Measurements from ENCODE around the gene PTRH1. TPM values are rescaled to one million over a fixed set of nuclear protein-coding genes. Genes with fewer than 3 reads are reported as not detected.
A peak's percentile ranks its signal among the peaks of the same experiment; 100 is the strongest.

PTRH1 gene
- total RNA-seq, 1 experiment from 2014 or later, result 4.3 TPM

- H3K4me1 ChIP-seq, result peaks cover 4% of the 10 kb centered on the region; the same call in 1 of the 2 replicates
- H3K27ac ChIP-seq, result no peak overlapping the region
Measured at GRCh38 chr9:127732444-127732843, 17.0 kb upstream of the PTRH1 start.

GRCh38 chr9:127731938-127732337 is 16.5 kb upstream of the PTRH1 start:
- no peak for DNase-seq
- Histone ChIP-seq H3K27ac (no peak overlapping the region), H3K36me3 (no peaks in the 10 kb centered on the region), H3K9me3 (replicated peaks) (no peaks in the 10 kb centered on the region), H3K4me1 (peaks cover 4% of the 10 kb centered on the region; the same call in 1 of the 2 replicates), H3K27me3 (peaks cover 15% of the 10 kb centered on the region; the same call in 1 of the 2 replicates), H3K4me3 (no peak overlapping the region)

More at GRCh38 chr9:127732444-127732843, 17.0 kb upstream of the PTRH1 start:
- Histone ChIP-seq H3K36me3 (no peaks in the 10 kb centered on the region), H3K4me3 (no peak overlapping the region), H3K27me3 (peaks cover 15% of the 10 kb centered on the region; the same call in 1 of the 2 replicates), H3K9me3 (replicated peaks) (no peaks in the 10 kb centered on the region)
- DNase-seq, result no peak

- peaks cover 15% of the 10 kb centered on the region; the same call in 1 of the 2 replicates for H3K27me3 ChIP-seq
- H3K4me1 ChIP-seq, result no peaks in the 10 kb centered on the region; the same call in 1 of the 2 replicates
- no peak overlapping the region for H3K27ac ChIP-seq
- H3K9me3 ChIP-seq (replicated peaks), result no peaks in the 10 kb centered on the region
- H3K4me3 ChIP-seq, result no peak overlapping the region
- no peak for DNase-seq
- no peaks in the 10 kb centered on the region for H3K36me3 ChIP-seq
Measured at GRCh38 chr9:127730799-127731410, 15.4 kb upstream of the PTRH1 start.

GRCh38 chr9:127730262-127730661 is 14.8 kb upstream of the PTRH1 start:
- no peak for DNase-seq
- Histone ChIP-seq H3K4me1 (no peaks in the 10 kb centered on the region), H3K9me3 (replicated peaks) (no peaks in the 10 kb centered on the region), H3K4me3 (no peak overlapping the region), H3K27ac (no peak overlapping the region), H3K27me3 (peaks cover 15% of the 10 kb centered on the region; the same call in 1 of the 2 replicates), H3K36me3 (no peaks in the 10 kb centered on the region)

- Histone ChIP-seq H3K4me3 (no peak overlapping the region), H3K27me3 (peaks cover 15% of the 10 kb centered on the region; the same call in 1 of the 2 replicates), H3K27ac (no peak overlapping the region), H3K9me3 (replicated peaks) (no peaks in the 10 kb centered on the region), H3K4me1 (peaks cover 5% of the 10 kb centered on the region), H3K36me3 (no peaks in the 10 kb centered on the region)
- DNase-seq, result no peak
Measured at GRCh38 chr9:127729522-127730256, 14.2 kb upstream of the PTRH1 start.

GRCh38 chr9:127728808-127729207 is 13.3 kb upstream of the PTRH1 start:
- no peak overlapping the region for H3K4me3 ChIP-seq
- H3K9me3 ChIP-seq (replicated peaks), result no peaks in the 10 kb centered on the region
- H3K27me3 ChIP-seq, result peaks cover 15% of the 10 kb centered on the region; the same call in 1 of the 2 replicates
- H3K27ac ChIP-seq, result no peak overlapping the region
- no peaks in the 10 kb centered on the region for H3K36me3 ChIP-seq
- no peak for DNase-seq
- H3K4me1 ChIP-seq, result peaks cover 8% of the 10 kb centered on the region

GRCh38 chr9:127726871-127727270 is 11.4 kb upstream of the PTRH1 start:
- Histone ChIP-seq H3K9me3 (replicated peaks) (no peaks in the 10 kb centered on the region), H3K27ac (no peak overlapping the region), H3K36me3 (no peaks in the 10 kb centered on the region), H3K27me3 (peaks cover 21% of the 10 kb centered on the region; the same call in 1 of the 2 replicates), H3K4me3 (no peak overlapping the region), H3K4me1 (peaks cover 8% of the 10 kb centered on the region)
- no peak for DNase-seq

- no peaks in the 10 kb centered on the region for H3K9me3 ChIP-seq (replicated peaks)
- DNase-seq, result peak; percentile 50 to 58
- peaks cover 15% of the 10 kb centered on the region for H3K27me3 ChIP-seq
- no peaks in the 10 kb centered on the region for H3K36me3 ChIP-seq
- peaks cover 8% of the 10 kb centered on the region for H3K4me1 ChIP-seq
- no peak overlapping the region for H3K27ac ChIP-seq
- H3K4me3 ChIP-seq, result 0 out of 2 replicates have a peak overlapping the region, but pooled peaks have one; percentile 16
Measured at GRCh38 chr9:127724012-127724411, 8.5 kb upstream of the PTRH1 start.

GRCh38 chr9:127723444-127723843 is 8.0 kb upstream of the PTRH1 start:
- Histone ChIP-seq H3K36me3 (no peaks in the 10 kb centered on the region), H3K27ac (no peak overlapping the region), H3K4me3 (no peak overlapping the region), H3K4me1 (peaks cover 8% of the 10 kb centered on the region), H3K27me3 (peaks cover 12% of the 10 kb centered on the region), H3K9me3 (replicated peaks) (no peaks in the 10 kb centered on the region)
- no peak for DNase-seq

- H3K27me3 ChIP-seq, result peaks cover 12% of the 10 kb centered on the region
- peaks cover 8% of the 10 kb centered on the region for H3K4me1 ChIP-seq
- H3K36me3 ChIP-seq, result no peaks in the 10 kb centered on the region
- no peak overlapping the region for H3K27ac ChIP-seq
- H3K4me3 ChIP-seq, result no peak overlapping the region
- no peak for DNase-seq
- H3K9me3 ChIP-seq (replicated peaks), result no peaks in the 10 kb centered on the region
Measured at GRCh38 chr9:127723013-127723412, 7.5 kb upstream of the PTRH1 start.

GRCh38 chr9:127722055-127722745 is 6.7 kb upstream of the PTRH1 start:
- Histone ChIP-seq H3K36me3 (no peaks in the 10 kb centered on the region), H3K27me3 (peaks cover 12% of the 10 kb centered on the region), H3K4me3 (no peak overlapping the region), H3K9me3 (replicated peaks) (no peaks in the 10 kb centered on the region), H3K4me1 (peaks cover 8% of the 10 kb centered on the region), H3K27ac (no peak overlapping the region)
- no peak for DNase-seq

- DNase-seq, result no peak
Measured at GRCh38 chr9:127721391-127721821, 5.9 kb upstream of the PTRH1 start.

GRCh38 chr9:127720865-127721227 is 5.4 kb upstream of the PTRH1 start:
- H3K27me3 ChIP-seq, result peaks cover 12% of the 10 kb centered on the region
- peaks cover 8% of the 10 kb centered on the region for H3K4me1 ChIP-seq
- no peak for DNase-seq
- no peaks in the 10 kb centered on the region for H3K36me3 ChIP-seq
- H3K9me3 ChIP-seq (replicated peaks), result no peaks in the 10 kb centered on the region
- no peak overlapping the region for H3K27ac ChIP-seq
- H3K4me3 ChIP-seq, result no peak overlapping the region

More at GRCh38 chr9:127721391-127721821, 5.9 kb upstream of the PTRH1 start:
- no peak overlapping the region for H3K4me3 ChIP-seq
- peaks cover 12% of the 10 kb centered on the region for H3K27me3 ChIP-seq
- no peak overlapping the region for H3K27ac ChIP-seq
- peaks cover 8% of the 10 kb centered on the region for H3K4me1 ChIP-seq
- no peaks in the 10 kb centered on the region for H3K36me3 ChIP-seq
- H3K9me3 ChIP-seq (replicated peaks), result no peaks in the 10 kb centered on the region

GRCh38 chr9:127720031-127720864 is 4.8 kb upstream of the PTRH1 start:
- Histone ChIP-seq H3K4me1 (peaks cover 8% of the 10 kb centered on the region), H3K4me3 (no peak overlapping the region), H3K27me3 (peaks cover 12% of the 10 kb centered on the region), H3K9me3 (replicated peaks) (no peaks in the 10 kb centered on the region), H3K27ac (no peak overlapping the region), H3K36me3 (no peaks in the 10 kb centered on the region)
- no peak for DNase-seq

All from SJCRH30 (cell line).